ENCODE data around the gene LRRC8D. TPM values are rescaled to one million over a fixed set of nuclear protein-coding genes. Genes with fewer than 3 reads are reported as not detected.

LRRC8D gene
- total and polyA plus RNA-seq, 2 experiments from 2014 or later, result 23.6 to 48.8 TPM

DNA sequence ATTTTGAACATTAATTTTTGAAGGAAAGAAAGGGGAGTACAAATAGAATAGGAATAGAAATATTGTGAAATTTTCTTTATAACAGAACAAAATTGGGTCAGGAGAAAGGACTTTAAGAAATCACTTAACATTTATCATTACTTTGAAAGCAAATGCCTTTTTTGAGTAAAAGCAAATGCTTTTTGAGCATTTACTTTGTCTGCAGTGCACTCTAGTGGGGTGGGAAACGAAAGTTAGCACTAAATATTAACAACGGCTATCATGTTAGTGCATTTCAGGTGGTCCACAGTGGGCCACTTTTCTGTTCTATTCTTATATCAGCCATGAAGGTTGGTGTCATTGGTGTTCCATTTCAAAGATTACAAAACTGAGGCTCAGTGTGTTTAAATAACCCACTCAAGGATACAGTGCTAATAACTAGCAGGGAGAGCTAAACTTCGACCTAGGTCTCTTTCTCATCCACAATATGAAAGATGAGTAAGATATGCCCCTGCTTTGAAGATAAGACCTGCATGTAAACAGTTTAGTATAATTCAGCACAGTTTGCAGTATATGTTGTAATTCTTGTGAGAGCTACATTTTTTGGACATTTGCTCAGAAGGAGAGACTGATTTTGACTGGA is 13.4 kb downstream of the LRRC8D start (continued):
- TF ChIP-seq, protein P1, sequence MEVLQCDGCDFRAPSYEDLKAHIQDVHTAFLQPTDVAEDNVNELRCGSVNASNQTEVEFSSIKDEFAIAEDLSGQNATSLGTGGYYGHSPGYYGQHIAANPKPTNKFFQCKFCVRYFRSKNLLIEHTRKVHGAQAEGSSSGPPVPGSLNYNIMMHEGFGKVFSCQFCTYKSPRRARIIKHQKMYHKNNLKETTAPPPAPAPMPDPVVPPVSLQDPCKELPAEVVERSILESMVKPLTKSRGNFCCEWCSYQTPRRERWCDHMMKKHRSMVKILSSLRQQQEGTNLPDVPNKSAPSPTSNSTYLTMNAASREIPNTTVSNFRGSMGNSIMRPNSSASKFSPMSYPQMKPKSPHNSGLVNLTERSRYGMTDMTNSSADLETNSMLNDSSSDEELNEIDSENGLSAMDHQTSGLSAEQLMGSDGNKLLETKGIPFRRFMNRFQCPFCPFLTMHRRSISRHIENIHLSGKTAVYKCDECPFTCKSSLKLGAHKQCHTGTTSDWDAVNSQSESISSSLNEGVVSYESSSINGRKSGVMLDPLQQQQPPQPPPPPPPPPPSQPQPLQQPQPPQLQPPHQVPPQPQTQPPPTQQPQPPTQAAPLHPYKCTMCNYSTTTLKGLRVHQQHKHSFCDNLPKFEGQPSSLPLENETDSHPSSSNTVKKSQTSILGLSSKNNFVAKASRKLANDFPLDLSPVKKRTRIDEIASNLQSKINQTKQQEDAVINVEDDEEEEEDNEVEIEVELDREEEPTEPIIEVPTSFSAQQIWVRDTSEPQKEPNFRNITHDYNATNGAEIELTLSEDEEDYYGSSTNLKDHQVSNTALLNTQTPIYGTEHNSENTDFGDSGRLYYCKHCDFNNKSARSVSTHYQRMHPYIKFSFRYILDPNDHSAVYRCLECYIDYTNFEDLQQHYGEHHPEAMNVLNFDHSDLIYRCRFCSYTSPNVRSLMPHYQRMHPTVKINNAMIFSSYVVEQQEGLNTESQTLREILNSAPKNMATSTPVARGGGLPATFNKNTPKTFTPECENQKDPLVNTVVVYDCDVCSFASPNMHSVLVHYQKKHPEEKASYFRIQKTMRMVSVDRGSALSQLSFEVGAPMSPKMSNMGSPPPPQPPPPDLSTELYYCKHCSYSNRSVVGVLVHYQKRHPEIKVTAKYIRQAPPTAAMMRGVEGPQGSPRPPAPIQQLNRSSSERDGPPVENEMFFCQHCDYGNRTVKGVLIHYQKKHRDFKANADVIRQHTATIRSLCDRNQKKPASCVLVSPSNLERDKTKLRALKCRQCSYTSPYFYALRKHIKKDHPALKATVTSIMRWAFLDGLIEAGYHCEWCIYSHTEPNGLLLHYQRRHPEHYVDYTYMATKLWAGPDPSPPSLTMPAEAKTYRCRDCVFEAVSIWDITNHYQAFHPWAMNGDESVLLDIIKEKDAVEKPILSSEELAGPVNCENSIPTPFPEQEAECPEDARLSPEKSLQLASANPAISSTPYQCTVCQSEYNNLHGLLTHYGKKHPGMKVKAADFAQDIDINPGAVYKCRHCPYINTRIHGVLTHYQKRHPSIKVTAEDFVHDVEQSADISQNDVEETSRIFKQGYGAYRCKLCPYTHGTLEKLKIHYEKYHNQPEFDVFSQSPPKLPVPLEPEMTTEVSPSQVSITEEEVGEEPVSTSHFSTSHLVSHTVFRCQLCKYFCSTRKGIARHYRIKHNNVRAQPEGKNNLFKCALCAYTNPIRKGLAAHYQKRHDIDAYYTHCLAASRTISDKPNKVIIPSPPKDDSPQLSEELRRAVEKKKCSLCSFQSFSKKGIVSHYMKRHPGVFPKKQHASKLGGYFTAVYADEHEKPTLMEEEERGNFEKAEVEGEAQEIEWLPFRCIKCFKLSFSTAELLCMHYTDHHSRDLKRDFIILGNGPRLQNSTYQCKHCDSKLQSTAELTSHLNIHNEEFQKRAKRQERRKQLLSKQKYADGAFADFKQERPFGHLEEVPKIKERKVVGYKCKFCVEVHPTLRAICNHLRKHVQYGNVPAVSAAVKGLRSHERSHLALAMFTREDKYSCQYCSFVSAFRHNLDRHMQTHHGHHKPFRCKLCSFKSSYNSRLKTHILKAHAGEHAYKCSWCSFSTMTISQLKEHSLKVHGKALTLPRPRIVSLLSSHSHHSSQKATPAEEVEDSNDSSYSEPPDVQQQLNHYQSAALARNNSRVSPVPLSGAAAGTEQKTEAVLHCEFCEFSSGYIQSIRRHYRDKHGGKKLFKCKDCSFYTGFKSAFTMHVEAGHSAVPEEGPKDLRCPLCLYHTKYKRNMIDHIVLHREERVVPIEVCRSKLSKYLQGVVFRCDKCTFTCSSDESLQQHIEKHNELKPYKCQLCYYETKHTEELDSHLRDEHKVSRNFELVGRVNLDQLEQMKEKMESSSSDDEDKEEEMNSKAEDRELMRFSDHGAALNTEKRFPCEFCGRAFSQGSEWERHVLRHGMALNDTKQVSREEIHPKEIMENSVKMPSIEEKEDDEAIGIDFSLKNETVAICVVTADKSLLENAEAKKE (CRISPR knock-in tag; IDR thresholded peaks at IDR 0.05), result no peak
- TF ChIP-seq CREB1 (CRISPR knock-in tag; IDR thresholded peaks at IDR 0.05; ENCODE audit: low read depth) (no peak), POLR2AphosphoS5 (IDR thresholded peaks at IDR 0.05; ENCODE audit: low read depth) (no peak), NANOG (IDR thresholded peaks at IDR 0.05; ENCODE audit: borderline replicate concordance) (no peak), EZH2phosphoT487 (IDR thresholded peaks at IDR 0.05; ENCODE audit: unreplicated experiment) (no peak), EZH2 (IDR thresholded peaks at IDR 0.05; ENCODE audit: low read depth, unreplicated experiment) (no peak)
- TF ChIP-seq, protein P2, sequence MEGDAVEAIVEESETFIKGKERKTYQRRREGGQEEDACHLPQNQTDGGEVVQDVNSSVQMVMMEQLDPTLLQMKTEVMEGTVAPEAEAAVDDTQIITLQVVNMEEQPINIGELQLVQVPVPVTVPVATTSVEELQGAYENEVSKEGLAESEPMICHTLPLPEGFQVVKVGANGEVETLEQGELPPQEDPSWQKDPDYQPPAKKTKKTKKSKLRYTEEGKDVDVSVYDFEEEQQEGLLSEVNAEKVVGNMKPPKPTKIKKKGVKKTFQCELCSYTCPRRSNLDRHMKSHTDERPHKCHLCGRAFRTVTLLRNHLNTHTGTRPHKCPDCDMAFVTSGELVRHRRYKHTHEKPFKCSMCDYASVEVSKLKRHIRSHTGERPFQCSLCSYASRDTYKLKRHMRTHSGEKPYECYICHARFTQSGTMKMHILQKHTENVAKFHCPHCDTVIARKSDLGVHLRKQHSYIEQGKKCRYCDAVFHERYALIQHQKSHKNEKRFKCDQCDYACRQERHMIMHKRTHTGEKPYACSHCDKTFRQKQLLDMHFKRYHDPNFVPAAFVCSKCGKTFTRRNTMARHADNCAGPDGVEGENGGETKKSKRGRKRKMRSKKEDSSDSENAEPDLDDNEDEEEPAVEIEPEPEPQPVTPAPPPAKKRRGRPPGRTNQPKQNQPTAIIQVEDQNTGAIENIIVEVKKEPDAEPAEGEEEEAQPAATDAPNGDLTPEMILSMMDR (conservative IDR thresholded peaks at IDR 0.05; ENCODE audit: low read depth in 2 of 2), result no peak
- TF ChIP-seq, protein P3, sequence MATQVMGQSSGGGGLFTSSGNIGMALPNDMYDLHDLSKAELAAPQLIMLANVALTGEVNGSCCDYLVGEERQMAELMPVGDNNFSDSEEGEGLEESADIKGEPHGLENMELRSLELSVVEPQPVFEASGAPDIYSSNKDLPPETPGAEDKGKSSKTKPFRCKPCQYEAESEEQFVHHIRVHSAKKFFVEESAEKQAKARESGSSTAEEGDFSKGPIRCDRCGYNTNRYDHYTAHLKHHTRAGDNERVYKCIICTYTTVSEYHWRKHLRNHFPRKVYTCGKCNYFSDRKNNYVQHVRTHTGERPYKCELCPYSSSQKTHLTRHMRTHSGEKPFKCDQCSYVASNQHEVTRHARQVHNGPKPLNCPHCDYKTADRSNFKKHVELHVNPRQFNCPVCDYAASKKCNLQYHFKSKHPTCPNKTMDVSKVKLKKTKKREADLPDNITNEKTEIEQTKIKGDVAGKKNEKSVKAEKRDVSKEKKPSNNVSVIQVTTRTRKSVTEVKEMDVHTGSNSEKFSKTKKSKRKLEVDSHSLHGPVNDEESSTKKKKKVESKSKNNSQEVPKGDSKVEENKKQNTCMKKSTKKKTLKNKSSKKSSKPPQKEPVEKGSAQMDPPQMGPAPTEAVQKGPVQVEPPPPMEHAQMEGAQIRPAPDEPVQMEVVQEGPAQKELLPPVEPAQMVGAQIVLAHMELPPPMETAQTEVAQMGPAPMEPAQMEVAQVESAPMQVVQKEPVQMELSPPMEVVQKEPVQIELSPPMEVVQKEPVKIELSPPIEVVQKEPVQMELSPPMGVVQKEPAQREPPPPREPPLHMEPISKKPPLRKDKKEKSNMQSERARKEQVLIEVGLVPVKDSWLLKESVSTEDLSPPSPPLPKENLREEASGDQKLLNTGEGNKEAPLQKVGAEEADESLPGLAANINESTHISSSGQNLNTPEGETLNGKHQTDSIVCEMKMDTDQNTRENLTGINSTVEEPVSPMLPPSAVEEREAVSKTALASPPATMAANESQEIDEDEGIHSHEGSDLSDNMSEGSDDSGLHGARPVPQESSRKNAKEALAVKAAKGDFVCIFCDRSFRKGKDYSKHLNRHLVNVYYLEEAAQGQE (IDR thresholded peaks at IDR 0.05; ENCODE audit: unreplicated experiment), result no peak
